Stimulated activated CD4-positive, alpha-beta T cell treated with anti-CD3 and anti-CD28 coated beads, TNF-alpha, amount 100 ng/mL, for 48 hours (primary cell): ENCODE measurements around the gene SNX5.
"Not testable (repeated sequence)": the region's sequence is repeated elsewhere in the genome, so short reads cannot be mapped to it uniquely, and the experiment has no call there.

Experiments used
- DNase-seq, 3 donors: peaks; one replicate each; pipeline ENCODE4 v3.0.0-alpha.2; 2020; ENCODE audit warnings: low read depth in 3 of 3

SNX5 gene

DNA sequence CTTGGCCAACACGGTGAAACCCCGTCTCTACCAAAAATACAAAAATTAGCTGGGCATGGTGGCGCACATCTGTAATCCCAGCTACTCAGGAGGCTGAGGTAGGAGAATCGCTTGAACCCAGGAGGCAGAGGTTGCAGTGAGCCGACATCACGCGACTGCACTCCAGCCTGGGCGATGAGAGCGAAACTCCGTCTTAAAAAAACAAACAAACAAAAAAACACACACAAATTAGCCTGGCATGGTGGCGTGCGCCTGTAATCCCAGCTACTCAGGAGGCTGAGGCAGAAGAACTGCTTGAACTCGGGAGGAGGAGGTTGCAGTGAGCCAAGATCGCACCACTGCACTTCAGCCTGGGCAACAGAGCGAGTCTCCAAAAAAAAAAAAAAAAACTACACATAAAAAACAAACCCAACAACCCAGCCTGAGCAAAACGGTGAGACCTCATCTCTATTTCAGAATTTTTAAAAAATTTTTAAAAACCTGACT lies 8.2 kb downstream of the SNX5 start:
- not testable (repeated sequence) for DNase-seq

DNA sequence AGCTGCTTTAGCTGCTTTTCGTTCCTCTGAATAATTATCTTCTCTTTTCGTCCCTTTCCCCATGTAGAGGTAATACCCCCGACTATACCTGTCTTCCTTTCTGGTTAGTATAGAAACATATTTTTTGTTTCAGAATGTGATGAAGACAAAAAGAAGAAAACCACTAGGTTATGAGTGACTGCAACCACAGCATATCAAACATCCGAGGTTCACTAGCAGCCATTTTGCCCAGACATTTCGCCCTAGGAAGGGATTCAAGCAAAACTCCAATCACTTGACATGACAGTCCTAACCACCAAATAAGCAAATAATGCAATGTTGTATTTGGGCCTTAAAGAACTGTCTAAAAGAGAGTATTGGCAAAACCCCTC lies 9.4 kb downstream of the SNX5 start:
- DNase-seq: no peak

DNA sequence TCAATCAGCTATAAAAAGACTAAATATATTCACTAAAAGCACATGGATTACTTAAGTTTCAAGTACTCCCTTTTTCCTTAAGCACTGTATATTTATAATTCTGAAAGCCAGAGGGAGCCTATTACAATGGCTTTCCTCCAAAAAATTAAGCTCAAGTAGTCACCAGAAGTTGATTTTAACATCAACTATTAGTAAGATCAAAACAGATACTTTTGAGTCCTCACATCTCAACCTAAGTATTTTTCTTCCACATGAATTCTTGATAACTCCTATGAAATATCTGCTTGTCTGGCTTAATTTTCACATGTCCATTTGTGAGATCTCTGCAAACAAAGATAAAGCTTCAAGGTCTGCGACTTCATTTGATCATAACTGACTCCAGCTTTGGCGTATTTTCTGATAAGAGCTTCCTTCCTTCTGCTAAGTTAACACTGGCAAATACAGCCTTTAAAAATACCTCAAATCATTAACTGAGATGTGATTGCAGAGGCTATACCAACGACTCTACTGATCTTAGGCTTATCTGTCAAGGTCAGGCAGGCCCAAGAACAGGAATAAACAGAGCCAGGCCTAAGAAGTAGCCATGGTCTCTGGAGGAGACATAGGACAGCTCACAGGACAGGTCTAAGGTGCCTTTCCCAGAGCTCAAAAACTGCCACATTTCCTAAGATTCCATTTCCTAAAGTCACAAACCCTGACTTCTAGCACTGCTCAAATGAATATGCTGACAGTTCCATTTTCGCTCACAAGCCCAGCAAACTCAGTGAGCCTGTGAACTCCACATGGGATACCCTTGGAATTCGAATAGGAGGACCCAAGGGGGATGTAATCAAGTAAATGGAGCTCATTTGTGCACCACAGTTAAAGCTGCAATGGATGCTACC lies 10.0 kb downstream of the SNX5 start:
- no peak for DNase-seq

DNA sequence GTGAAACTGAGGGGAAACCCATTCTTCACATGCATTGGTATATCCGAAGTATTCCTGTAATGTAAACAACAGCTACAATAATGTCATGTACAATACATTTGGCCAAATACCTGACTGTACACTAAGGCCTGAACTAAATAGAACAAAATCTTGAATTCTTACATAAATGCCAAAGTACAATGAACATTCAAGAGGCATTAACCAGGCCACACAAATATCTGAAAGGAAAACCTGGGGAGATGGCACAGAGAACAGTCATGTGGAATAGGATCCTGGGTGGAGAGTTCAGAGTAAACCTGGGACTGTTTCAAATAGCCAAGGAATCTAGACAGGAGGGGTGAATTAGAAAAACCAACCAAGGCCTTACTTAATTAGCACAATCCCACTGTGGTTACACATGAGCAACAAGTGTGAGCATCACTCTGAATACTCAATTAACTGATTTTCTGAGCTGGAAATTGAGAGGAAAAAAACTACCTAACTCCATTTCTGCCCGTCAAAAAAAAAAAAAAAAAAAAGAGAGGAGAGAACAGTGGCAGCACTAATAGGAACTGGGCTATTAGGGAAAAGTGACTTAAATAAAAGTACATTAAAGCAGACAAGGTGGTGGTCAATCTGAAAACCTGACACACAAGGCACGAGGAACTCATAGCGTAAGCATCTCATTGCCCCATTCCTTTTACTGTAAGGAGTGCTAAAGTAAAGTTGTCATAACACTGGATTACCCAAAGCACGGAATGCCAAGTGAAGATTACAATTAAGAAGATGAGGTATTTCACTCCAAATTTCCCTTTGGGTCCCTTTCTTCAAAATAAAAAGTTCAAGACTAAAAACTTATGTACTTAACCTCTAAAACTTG lies 10.9 kb downstream of the SNX5 start:
- no peak for DNase-seq

DNA sequence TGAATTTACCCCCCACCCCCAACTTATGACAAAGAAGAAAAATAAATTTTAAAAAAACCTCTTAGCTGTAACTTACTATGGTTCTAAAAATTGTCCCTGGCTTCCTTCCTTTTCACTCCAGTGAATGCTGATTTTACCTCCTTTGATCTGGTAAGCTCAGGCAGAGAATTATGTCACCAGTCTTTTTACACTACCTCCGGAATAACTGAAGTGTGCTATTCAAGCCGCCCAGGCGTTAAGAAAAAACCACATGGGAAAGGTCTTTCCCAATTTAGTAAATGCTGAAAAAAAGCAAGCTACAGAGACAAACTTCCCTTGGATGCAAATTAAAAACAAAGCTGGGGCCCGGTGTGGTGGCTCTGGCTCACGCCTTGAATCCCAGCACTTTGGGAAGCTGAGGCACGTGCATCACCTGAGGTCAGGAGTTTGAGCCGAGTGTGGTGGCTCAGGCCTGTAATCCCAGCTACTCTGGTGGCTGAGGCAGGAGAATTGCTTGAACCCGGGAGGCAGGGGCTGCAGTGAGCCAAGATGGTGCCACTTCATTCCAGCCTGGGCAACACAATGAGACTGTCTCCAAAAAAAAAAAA lies 12.4 kb downstream of the SNX5 start:
- DNase-seq: no peak

DNA sequence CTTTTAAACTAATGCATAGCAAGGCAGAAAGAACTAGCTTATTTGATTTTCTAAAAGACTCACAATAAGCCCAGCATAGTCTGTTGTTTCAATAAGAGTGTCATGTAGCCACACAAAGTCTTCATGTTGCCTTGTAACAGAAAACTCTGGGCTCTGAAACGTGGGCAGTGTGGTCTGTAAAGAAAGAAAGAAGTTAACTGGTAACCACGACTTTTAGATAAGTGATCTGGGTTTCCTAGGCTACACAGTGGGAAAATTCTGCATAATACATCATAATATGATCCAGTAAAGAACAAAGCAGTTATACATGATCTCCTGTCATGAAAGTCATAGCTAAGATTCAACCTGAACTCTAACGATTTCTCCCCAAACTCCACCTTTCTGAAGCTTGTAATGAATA lies 13.3 kb downstream of the SNX5 start:
- DNase-seq: no peak

DNA sequence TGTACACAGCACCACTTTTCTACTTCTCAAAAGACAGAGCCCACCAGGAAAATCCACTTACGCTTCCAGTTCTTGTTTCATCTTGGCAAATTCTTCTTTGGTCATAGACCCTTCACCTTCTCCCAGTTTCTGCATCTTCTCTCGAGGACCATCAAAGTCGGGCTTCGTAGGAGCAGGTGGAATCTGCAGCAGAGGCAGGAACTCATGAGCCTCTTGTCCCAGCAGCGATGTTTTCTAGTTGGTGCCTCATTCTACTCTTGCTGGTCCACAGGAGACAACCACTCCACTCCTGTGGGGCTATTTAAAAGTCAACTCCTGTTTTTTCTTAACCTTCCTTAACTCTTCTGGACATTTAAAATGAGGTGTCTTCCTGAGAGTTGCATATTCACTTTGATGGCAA lies 14.7 kb downstream of the SNX5 start:
- DNase-seq: no peak

DNA sequence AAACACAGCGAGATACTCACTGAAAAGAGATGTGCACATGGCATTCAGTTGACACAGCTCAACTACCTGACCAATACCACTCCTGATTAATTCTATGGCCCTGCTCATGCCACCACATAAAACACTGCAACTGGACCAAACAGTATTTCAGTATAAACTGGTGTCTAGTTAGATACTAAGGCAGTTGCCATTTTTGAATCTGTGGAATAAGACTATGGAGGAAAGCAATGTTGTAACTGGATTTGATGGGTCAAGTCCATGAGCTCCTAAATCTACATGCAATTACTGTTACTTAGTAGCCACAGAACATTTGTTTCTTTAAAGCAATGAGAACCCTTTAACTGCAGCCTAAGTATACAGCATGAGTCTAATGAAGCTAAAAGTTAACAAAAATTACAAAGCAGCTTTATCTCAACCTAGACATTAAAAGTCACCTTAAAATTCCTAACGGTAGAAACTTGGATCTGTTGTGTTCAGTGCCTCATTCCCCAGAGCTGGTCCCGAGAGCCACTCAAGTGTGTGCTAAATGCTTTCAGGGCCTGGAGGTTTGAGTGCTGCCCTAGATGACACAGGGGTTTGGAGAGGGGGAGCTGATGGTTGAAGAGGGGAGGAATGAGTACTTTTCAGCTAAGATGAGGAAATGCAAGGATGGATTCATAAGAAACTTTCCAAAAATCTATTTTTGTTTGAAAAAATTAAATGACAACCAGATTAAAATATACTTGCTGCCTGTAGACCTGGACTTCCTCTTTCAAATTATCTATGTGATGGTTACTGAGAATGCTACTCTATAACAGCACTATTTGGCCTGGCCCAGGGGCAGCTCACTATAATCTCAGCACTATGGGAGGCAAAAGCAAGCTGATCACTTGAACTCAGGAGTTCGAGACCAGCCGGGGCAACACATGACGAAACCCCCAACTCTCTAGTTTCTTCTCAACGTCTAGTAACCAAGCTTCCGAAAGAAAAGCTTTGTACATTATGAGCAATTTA lies 15.6 kb downstream of the SNX5 start:
- no peak for DNase-seq

DNA sequence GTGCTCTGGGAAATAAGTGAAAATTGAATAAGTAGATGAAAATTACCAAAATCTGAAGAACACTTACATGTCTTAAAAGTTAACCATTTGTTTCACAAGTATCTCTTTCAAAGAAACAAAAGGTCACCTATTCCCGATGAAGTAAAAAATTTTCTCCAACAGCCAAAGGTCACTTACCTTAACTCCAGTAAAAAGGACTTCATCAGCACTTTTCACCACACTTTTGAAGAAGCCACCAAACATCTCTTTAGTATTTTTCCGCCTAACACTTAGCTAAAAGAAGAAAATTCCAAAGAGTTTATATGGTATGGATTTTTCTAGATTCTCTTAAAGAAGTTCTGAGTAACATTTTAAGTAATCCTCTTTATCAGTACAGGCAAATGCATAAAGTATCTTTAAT lies 17.3 kb downstream of the SNX5 start:
- no peak for DNase-seq

DNA sequence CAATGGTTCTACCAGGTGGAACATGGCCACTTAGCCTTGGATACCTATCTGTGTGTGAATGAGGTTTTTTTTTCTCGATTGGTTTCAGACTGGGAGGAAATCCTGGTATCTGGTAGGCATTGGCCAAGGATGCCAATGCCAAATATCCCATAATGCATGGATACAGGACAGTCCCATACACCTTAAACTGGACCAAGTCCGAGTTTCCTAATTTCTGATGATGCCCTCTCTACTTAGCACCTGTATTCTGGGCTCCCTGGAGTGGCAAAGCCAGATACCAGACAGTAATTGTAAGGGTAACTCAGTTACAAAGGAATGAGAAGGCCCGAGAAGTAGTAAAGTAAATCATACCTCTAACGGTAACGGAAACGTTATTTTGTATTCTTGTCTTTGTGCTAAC lies 17.9 kb downstream of the SNX5 start:
- no peak for DNase-seq

DNA sequence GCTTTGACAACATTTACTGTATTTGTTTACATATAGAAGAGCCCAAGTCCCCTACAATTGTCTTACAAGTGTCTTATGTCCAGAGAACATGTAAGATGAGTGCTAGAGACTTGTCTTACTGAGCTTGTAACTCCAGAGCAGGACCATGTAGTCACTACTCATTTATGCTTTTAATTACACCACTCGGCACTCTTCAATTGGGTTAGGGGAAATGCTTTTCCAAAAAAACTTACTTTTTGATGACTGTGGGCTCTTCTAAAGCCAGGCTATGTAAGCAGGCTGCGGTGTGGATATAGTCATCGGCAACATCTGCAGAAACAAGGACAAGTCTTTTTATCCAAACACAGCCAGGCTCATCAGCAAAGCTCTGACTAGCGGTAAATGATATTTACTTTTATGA lies 18.7 kb downstream of the SNX5 start:
- no peak for DNase-seq

DNA sequence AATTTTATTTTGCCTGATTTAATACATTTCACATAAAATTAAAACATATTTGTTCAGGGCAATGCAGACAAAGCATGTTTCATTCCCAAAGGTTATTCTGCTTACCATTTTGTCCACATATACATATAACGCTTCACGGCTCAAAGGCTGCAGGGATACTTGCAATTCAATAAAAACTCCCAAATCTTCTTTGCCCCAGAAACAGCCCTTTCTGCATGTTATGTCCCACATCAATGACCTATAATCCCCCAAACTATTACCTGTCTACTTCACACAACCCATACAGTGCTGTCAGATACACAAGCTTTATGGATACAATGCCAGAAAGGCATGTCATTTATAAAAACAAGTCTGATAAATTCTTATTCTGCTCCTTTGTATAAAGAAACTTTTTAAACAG lies 20.2 kb downstream of the SNX5 start:
- DNase-seq: no peak

DNA sequence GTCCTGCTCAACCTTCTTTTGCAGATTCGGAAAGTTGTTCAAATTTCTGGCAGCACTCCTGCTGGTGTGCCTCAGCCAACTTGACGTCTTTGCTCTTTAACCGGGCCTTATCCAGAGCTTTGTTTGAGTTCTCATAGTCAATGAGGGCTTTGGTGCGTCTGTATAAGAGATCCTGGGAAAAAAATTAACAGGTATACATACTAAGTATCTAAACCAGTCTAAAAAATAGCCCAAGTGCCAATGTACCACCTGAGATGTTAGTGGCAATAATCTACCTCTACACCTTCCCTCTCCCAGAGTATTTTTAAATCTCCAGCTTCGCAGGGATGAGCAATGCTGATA lies 21.1 kb downstream of the SNX5 start:
- no peak for DNase-seq

DNA sequence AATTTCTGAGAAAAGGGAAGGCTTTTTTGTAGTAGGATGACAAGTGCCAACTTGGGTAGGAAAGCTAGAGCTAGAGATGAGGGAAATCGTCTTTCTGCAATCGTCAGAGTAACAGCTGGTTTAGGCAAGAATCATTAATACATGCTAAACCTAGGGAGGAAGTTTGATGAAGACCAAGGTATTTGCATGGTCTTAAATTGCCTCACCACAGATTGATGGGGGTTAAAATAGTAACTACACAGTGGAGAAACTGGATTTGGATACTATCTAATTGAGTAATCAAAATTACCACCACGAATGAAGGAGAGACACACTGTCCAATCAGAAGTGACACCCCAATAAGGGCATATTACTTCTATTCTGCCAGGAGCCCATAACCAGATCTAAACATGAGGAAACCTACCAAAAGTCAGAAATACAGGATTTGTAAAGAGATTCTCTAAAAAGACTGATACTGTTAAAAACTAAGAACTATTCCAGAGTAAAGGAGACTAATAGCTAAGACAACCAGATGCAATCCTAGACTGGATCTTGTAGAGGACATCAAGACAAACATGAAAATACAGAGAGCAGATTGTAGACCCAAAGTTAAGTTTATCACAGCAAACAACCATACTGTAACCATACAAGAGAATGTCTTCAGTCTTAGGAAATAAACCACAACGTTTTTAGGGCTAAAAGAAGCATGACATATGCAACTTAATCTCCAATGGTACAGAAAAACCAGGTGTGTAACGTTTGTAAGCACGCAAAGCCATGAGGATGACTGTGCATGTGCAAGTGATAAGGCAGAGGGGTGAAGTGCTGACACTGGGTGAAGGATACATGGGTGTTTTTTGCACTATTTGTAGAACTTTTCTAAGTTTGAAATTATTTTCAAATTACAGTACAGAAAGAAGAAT lies 21.8 kb downstream of the SNX5 start:
- no peak for DNase-seq

DNA sequence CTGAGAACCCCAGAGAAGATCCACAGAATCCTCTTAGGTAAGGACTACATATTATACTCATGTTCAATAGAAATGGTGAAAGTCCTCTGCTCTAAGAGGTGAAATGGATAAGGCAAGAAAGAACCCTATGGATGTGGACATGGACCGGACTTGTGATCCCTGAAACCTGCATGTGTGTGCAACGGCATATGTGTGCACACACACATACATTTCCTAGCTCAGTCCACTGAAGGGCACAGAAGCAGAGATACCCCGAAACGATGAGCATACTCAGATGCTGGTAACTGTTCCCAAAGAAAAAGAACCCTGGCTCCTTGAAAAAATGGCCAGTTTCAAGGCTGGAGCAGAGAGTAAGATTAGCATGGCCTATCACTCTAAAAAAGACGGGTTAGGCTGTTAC lies 22.6 kb downstream of the SNX5 start:
- DNase-seq: no peak

DNA sequence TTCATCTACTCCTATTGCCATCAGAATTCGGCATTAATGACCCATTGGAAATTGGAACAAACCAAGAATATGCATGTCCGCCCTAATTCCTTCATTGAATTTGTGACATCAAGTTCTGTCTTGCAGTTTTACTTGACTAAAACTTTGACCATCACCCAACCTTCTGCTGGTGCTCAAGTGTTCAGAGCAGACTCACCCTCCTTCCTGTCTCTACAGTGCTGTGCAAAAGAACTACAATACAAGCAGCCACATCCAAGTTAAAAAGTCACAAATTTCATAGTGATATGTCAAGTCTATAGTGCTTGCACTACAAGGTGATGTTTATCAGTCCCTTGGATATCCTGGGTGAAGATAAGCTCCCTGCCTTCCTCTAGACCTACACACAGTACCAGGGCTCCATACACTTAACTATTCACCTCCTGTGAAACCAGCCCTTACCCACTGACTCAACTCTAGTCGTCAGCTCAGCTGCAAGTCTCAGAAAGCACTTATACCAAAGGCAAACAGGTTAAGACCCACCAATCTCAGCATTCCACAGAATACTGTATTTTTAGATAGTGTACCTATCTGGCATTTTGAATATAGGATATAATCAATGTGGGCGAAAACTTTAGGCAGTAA lies 23.6 kb downstream of the SNX5 start:
- DNase-seq: no peak

DNA sequence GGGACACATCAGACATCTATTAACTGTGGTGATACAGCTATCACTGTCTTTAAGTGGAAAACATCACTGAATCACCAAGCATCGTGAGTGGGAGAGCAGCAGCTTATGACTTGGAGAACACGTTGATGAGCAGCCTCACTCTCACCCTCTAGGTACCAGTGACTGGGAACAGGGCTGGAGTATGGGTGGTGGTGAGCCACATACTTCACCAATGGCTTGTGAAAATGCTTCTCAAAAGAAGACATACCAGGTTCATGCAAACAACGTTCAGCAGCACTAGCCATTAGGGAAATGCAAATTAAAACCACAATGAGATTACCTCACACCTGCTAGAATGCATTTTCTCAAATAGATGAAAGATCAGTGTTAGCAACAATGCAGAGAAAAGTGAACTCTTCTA lies 25.3 kb downstream of the SNX5 start:
- no peak for DNase-seq

DNA sequence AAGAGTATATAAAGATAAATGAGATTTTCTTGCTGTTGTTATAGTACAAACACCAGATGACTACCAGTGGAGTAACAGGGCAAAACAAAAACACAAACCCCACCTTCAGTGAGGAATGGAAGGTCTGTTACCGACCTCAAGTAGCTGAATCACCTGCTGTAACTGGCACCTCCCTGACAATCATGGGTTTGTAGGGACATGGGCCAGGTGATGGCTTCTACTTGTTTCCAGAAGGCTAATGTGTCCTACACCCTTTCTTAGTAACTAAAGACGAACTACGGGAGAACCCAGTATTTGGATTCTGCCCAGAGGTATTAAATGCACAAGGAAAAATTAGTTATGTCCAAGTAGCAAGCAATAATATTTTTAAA lies 26.8 kb downstream of the SNX5 start:
- no peak for DNase-seq

DNA sequence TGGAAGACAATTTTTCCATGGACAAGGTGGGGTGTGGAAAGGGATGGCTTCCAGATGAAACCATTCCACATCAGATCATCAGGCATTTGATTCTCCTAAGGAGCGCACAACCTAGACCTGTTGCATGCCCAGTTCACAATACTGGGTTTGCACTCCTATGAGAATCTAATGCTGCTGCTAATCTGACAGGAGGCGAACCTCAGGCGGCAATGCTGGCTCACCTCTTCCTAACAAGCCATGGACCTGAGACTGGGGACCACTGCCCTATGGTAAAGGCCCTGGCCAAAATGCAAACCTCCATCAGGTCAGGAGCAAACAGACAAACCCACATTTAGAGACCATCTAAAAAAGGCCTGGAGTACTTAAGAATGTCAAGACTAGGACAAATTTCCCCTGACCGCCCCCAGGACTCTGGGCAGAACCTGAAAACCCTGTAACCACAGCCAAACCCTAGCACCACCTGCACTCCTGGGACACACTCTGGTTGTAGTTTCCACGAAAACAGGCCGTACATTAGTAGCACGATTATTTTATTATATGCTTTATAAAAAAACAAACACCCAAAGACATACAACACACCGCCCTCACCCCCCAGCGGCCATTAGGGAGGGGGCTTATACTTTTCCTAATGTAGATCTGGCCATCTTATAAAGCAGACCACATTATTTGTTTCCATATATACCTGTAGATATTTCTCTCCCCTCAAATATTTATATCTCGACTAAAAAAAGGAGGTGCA lies 27.3 kb downstream of the SNX5 start:
- no peak for DNase-seq
